Measurements from ENCODE around the gene ZGRF1.
"Not testable (repeated sequence)": the region's sequence is repeated elsewhere in the genome, so short reads cannot be mapped to it uniquely, and the experiment has no call there.

Gene ZGRF1

DNA sequence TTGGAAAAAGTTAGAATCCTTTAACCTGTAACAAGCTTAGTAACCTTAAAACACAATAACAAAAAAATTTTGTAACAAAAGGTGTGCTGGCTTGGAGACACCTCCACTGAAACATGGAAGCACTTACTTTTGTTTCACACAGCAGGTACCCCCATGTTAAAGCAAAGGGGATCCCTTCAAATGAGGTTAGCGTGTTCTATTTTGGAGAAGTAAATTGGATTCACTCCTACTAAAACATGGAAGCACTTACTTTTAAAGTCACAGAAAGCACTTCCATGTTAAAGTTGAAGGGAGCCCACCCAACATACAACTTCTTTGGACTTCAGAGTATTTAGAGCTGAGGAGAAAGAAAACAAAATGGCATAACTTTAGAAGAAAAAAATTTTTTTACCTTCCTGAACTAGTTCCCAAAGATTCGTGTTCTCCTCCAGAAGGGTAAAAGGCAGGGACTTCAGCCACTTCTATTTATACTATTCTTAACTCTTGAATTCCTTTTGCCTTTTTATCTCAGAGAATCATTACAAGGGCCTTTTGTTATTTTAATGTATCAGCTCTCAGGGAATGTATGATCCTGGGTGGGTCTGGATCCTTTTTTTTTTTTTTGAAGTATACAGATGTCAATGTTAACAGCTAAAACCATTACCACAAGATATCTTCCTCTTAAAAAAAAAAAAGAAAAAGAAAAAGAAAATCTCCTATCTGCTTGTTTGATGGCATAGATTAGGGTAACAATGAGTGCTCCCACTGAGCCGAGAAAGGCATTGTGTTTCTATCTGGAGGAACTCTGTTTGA is 11.8 kb upstream of the ZGRF1 start:
- H3K4me3 ChIP-seq (ENCODE audit: low read depth, low read length): no peak overlapping the region
- TF ChIP-seq, protein P1, sequence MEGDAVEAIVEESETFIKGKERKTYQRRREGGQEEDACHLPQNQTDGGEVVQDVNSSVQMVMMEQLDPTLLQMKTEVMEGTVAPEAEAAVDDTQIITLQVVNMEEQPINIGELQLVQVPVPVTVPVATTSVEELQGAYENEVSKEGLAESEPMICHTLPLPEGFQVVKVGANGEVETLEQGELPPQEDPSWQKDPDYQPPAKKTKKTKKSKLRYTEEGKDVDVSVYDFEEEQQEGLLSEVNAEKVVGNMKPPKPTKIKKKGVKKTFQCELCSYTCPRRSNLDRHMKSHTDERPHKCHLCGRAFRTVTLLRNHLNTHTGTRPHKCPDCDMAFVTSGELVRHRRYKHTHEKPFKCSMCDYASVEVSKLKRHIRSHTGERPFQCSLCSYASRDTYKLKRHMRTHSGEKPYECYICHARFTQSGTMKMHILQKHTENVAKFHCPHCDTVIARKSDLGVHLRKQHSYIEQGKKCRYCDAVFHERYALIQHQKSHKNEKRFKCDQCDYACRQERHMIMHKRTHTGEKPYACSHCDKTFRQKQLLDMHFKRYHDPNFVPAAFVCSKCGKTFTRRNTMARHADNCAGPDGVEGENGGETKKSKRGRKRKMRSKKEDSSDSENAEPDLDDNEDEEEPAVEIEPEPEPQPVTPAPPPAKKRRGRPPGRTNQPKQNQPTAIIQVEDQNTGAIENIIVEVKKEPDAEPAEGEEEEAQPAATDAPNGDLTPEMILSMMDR (IDR thresholded peaks at IDR 0.05; ENCODE audit: low read depth, low read length, missing control alignments): no peak
- DNase-seq (ENCODE audit: low read depth): no peak

DNA sequence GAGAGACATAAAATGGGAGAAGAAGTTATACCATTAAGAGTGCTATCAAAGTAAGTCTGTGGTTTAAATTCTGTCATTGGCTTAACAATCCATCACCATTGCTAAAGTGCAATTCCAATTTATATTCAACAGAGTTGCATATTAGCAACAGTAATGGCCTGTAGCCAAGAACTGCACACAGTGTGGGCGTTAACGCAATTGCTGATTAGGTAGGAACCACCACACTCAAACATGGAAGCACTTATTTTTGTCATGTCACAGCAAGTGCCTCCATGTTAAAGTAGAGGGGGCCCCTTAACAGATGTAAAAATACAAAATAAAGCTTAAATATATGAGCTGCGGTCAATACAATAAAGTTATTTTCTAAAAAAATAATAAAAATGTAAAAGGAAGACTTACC is 11.1 kb upstream of the ZGRF1 start:
- no peak for DNase-seq (ENCODE audit: low read depth)
- TF ChIP-seq, protein P1 (IDR thresholded peaks at IDR 0.05; ENCODE audit: low read depth, low read length, missing control alignments): no peak
- no peak overlapping the region for H3K4me3 ChIP-seq (ENCODE audit: low read depth, low read length)

DNA sequence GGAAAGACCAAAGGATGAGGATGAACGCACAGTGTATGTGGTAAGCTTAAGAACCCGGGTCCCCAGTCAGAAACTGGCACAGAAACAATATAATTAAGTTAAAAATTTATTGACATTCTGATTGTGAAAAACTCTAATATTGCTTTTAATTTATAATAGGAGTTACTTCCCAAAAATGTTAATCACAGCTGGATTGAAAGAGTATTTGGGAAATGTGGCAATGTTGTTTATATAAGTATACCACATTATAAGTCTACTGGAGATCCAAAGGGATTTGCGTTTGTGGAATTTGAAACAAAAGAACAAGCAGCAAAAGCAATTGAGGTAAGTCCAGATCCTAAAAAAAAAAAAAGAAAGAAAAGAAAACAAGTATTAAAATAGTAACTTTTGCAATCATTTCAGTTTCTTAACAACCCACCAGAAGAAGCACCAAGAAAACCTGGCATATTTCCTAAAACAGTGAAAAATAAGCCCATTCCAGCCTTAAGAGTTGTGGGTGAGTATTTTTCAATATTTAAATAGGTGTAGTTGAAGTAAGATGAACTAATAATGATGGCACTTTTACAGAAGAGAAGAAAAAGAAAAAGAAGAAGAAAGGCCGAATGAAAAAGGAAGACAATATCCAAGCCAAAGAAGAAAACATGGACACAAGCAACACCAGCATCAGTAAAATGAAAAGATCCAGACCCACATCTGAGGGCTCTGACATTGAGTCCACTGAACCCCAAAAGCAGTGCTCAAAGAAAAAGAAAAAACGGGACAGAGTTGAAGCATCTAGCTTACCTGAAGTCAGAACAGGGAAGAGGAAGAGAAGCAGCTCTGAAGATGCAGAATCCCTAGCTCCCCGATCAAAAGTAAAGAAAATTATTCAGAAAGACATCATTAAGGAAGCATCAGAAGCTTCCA is 10.2 kb upstream of the ZGRF1 start:
- TF ChIP-seq, protein P1 (IDR thresholded peaks at IDR 0.05; ENCODE audit: low read depth, low read length, missing control alignments): no peak
- no peak overlapping the region for H3K4me3 ChIP-seq (ENCODE audit: low read depth, low read length)
- no peak for DNase-seq (ENCODE audit: low read depth)

DNA sequence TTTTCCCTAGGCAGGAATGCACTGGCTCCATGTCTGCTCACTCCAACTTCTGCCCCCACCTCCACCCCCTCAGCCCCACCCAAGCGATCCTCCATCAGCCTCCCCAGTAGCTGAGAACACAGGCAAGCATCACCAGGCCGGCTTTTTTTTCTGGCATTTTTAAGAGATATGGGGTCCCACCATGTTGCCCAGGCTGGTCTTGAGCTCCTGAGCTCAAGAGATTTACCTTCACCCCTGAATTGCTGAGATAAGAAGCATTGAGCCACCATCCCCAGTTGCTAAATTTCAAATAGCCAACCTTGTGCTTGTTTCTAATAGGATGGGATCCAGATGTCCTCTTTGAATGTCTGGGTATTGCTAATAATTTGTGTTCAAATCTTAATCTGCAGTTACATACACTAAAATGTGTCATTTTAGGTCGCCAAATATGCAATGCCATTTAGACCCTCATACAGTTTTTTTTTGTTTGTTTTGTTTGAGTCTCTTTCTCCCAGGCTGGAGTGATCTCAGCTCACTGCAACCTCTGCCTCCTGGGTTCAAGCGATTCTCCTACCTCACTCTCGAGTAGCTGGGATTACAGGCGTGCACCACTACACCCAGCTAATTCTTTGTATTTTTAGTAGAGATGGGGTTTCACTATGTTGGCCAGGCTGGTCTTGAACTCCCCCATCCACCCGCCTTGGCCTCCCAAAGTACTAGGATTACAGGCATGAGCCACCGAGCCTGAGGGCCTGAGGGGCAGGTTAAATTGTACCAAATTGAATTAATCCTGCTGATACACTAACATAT is 9.0 kb upstream of the ZGRF1 start:
- DNase-seq (ENCODE audit: low read depth): no peak
- no peak overlapping the region for H3K4me3 ChIP-seq (ENCODE audit: low read depth, low read length)
- TF ChIP-seq, protein P1 (IDR thresholded peaks at IDR 0.05; ENCODE audit: low read depth, low read length, missing control alignments): no peak

DNA sequence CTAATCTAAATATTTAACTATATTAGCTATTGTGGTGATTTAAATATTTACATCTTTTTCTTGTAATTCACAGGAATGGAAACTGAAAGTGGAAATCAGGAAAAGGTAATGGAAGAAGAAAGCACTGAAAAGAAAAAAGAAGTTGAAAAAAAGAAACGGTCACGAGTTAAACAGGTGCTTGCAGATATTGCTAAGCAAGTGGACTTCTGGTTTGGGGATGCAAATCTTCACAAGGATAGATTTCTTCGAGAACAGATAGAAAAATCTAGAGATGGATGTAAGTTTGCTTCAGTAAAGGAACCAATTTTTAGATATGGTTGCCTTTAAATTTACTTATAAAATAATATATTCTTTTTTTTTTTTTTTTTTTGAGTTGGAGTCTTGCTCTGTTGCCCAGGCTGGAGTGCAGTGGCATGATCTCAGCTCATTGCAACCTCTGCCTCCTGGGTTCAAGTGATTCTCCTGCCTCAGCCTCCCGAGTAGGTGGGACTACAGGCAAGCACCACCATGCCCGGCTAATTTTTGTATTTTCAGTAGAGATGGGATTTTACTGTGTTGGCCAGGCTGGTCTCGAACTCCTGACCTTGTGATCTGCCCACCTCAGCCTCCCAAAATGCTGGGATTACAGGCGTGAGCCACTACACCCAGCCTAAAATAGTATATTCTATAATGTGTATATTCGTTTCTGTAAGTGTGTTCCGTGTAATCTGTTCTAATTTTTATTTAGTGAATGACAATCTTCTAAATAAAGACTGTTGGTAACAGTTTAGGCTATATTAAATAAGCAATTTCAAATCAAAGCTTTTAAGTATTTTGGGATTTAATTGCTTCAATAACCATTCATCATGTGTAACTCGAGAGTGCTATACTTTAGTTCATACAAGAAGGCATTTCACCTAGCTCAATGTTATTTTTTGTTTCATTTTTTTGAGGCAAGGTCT is 8.2 kb upstream of the ZGRF1 start:
- not testable (repeated sequence) for DNase-seq (ENCODE audit: low read depth); H3K4me3 ChIP-seq (ENCODE audit: low read depth, low read length)

DNA sequence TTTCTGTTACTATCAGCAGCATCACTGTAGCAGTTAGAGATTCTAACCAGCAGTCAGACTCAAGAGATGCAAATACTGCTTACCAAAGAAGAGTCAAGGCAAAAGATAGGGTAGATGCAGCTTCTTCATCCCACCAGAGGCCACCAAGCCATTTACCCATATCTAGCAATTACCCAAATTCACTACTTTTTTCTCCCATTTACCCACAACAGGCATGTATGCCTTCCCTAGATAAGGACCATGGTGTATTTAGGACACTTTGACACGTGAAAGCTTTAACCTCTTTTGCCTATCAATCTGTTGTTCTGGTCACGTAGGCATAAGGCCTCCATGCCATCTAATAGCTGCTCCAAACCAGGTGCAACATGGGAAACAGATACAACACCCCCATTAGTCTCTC is 5.8 kb upstream of the ZGRF1 start:
- TF ChIP-seq, protein P1 (IDR thresholded peaks at IDR 0.05; ENCODE audit: low read depth, low read length, missing control alignments): no peak
- H3K4me3 ChIP-seq (ENCODE audit: low read depth, low read length): no peak overlapping the region
- no peak for DNase-seq (ENCODE audit: low read depth)
